ENCODE measurements around the gene TMEM183A.

The TMEM183A gene

DNA sequence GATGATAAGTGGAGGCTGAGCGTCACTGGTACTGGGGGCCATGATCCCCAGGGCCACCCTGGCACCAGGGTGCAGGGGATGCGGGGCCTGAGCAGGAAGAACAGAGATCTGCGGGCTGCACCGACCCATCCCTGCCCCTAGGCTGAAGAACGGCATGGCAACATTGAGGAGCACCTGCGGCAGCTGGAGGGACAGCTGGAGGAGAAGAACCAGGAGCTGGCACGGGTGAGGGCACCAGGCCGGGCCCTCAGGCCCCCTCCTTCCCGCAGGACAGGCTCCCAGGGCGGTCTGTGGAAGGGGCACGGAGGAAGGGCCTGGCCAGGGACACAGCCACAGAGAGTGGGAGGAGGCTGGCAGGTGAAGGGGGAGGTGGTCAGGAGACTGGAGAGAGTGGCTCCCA lies 40.9 kb downstream of the TMEM183A start:
- no peak for DNase-seq

DNA sequence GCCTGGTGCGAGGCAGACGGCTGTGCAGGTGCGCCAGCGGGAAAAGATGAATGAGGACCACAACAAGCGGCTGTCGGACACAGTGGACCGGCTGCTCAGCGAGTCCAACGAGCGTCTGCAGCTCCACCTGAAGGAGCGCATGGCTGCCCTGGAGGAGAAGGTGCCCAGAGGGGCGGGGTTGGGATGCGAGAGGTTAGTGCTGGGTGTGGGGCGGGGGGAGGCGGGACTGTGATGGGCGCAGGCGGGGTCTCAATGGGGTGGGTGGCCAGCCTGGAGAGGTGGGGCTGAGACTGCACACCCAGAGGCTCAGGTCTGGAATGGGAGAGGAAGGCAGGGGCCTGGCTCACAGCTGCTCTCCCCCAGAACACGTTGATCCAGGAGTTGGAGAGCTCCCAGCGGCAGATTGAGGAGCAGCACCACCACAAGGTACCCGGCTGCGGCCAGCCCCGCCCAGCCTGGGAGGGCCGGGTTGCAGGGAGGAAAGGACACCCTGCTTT lies 41.4 kb downstream of the TMEM183A start:
- no peak for DNase-seq

DNA sequence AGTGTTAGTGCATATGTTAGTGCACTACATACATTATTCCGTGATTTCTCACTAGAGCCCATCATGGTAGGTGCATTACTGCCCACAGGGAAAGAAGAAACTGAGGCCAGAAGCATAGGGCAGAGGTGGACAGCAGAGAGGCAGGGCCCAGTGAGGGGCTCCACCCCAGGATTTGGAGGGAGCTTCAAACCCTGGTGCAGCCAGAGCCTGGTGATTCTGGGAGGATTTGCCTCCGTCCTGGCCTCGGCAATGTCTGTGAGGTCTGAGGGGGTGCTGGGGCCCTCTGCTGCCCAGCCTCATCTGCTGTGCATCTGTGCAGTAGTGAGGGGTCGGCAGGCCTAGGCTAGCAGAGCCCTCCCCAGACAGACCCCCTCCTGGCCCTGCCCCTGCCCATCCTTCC lies 41.9 kb downstream of the TMEM183A start:
- no peak for DNase-seq

DNA sequence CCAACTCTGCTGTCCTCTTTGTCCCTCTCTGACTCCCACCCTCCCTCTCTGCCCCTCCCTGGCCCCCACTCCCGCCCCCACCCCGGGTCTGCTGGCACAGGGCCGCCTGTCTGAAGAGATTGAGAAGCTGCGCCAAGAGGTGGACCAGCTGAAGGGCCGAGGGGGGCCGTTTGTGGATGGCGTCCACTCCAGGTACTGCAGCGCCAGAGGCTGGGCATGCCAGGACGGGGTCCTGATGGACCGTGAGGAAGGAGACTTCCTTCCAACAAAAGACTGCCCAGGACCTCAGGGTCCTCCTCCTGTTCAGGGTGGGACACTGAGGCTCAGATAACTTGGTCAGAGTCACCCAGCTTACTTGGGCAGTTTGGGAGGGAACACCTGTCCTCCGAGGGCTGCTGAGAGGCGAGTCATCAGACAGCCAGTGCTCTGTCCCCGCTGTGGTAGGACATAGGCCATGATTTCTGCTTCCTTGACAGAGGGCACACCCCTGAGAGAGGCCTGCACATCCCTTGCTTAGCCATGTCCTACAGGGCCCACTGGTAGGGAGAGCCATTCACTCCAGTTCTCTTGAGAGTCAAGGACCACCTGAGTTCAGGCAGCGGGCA lies 42.5 kb downstream of the TMEM183A start:
- no peak for DNase-seq

DNA sequence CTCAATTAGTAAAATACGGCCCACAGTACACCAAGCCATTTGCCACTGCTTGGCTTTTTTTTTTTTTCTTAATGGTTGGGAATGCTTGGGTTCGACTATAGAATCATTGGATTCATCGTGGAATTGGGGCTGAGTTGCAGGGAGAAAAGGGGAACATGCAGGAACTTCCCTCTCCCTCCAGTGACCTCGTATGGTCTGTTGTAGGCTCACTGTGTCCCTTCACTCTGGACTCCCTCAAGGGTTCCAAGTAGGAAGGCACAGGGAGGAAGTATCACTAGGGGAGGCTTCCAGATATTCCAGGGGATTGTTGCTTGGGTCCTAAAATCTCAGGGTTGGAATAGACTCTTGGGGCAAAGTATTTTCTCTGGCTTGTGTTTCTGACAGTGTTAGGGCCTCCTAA lies 43.7 kb downstream of the TMEM183A start:
- no peak for DNase-seq

DNA sequence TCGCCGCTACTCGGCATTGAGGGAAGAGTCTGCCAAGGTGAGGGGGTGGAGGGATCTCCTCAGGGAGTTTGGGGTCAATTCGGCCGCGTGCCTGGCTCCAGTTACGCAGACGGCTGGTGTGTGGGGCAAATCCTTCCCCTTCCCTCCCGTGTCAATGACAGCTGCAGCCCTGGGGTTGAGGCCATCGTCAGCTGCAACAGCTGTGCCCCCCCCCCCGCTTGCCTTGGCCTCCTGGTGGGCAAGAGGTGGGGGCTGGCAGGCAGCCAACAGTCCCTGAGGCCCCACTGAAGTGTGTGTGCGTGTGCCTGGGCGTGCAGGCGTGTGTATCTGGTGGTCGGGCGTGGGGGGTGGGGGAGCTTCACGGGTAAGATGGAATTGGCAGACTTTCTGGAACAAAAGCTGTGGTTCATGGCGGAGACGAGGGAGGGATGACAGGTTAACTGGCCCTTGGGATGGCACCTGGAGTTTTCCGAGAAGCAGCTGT lies 44.7 kb downstream of the TMEM183A start:
- no peak for DNase-seq

DNA sequence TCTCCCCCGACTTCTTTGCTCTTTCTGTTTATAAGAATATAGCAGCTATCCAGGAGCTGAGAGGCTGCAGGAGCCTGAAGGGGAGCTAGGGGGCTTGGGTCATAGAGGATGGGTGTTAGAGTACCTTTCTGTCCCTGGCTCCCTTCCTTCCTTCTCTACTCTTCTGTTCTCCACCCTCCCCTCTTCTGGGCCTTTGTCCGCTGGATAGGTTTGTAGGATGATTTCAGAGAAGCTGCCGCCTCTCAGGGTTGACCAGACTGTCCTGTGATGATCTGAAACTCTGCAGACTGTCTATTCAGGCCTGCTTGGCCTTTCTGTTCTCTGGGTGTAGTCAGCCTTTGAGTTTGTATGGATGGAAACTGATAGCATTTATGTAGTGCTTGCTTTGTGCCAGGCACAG lies 45.4 kb downstream of the TMEM183A start:
- DNase-seq: no peak

DNA sequence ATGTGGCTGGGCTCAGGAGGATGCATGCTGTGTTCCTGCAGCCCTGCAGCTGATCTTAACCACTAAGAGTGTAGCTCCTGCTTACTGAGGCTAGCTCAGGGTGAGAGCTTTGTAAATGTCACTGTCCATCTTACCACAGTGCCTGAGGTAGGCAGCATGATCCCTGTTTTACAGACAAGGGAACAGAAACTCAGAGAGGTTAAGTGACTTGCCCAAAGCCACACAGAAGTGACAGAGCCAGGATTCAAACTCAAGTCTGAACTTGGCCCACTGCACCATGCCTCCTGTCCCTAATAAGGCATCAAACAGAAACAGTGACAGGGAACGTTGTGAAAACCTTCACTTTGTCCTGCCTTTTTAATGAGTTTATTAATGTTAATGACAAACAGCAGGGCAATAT lies 47.0 kb downstream of the TMEM183A start:
- DNase-seq: no peak

DNA sequence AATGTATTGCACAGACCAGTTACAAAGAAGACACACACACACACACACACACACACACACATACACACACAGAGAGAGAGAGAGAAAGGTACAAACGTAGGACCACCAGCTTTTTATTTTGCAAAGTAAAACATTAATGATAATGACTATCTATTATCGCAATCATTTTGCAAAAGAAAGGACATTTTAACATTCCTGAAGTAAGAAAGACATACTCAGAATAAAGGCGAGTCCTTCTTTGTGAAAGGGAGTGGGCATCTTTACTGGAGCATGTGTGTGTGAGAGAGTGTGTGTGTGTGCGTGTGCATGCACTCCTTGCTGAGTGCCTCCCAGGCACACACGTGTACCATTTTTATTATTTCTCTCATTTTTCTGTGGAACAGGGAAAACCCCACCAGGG lies 47.5 kb downstream of the TMEM183A start:
- no peak for DNase-seq

DNA sequence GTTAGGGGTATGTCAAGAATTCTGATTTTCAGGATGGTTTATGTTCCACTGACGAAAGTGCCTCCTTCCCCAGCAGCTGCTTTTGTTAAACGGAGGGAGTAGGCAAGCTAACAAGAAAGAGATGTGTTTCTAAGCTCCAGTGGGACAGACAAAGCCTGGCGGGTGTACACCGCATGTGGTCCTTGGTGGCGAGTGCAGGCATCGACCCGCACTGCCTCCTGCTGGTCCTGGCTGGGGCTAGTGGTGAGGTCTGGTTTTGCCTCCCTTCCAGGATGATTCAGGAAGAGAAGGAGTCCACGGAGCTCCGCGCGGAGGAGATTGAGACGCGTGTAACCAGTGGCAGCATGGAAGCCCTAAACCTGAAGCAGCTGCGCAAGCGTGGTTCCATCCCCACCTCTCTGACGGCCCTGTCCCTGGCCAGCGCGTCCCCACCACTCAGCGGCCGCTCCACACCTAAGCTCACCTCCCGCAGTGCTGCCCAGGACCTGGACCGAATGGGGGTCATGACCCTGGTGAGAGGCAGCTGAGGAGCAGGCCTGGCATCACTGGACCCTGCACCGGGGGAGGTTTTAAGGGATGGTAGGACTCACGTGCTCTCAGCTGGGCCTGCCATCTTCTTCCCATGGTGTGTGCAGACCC lies 48.1 kb downstream of the TMEM183A start:
- no peak for DNase-seq

DNA sequence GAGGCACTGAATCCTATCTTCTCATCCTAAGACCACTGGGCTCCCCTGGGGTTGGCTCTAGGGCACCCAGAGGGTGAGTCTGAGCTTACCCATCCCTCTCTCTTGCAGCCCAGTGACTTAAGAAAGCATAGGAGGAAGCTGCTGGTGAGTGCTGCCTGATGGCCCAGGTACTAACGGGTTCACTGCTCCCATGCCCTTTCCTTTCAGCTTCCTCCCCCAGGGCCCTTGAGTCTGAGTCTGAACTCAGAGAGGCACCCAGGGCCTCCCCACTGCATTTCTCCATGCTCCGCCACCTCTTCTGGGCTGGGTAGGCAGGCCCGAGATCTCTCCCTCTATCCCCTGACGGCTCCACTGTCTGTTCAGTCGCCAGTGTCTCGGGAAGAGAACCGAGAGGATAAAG lies 48.8 kb downstream of the TMEM183A start:
- DNase-seq: no peak

DNA sequence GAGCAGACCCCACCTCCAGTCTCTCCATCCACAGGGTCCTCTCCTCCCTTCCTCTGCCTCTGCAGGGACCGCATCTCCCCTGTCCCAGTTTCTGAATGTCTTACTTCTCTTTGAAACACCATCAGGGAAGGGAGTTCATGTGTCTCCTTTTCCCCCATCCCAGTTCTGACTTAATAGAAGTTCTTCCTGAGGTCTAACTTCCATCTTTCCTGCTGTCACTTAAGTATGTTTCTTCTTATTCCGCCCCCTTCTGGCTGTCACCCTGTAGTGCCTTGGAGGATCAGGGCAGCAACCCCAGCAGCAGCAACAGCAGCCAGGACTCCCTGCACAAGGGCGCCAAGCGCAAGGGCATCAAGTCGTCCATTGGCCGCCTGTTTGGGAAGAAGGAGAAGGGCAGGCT lies 49.3 kb downstream of the TMEM183A start:
- DNase-seq: no peak

DNA sequence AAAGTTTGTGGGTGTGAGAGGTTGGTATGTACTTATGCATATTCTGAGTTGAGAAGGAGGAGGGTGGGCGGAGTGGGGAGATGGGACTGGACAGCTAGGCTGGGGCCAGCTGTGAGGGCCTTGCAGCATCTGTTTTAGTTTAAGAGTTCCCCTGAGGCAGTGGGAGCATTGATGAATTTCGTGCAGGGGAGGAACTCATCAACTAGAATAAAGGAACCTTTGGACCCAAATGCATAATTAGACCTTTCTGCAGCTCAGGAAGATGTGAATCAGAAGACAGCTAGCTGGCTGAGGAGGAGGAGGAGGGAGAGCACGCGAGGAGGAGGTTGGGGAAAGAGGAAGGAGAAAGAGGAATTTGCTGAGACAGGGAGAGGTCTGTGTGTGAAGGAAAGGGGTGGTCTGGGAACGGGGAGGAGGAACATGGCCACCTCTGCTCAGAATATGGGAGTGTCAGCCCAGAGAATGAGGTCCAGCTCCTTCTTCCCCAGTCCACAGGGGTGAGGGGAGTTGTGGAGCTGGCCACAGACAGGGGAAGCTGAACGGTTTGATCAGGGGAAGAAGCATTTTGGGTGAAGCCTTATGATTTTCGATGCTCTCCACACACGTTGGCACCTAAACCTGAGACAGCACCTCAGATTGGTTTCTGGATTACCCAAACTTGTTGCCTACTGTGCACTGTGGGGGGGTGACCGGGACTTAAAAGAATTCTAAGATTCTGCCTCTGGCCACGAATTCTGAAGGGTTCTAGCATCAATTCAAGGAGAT lies 50.9 kb downstream of the TMEM183A start:
- no peak for DNase-seq

DNA sequence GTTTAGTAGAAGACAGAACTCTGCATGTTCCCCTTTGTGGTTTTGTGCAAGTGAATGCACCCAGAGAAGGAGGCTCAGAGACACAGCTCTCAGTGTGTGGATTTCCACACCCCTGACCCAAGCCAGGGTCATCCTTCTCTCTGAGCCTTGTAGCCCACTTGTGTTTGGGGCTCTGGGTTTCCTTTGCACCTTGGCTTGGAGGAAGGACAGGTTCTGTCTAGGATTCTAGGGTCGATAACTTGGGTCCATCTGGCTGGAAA lies 51.4 kb downstream of the TMEM183A start:
- DNase-seq: no peak

DNA sequence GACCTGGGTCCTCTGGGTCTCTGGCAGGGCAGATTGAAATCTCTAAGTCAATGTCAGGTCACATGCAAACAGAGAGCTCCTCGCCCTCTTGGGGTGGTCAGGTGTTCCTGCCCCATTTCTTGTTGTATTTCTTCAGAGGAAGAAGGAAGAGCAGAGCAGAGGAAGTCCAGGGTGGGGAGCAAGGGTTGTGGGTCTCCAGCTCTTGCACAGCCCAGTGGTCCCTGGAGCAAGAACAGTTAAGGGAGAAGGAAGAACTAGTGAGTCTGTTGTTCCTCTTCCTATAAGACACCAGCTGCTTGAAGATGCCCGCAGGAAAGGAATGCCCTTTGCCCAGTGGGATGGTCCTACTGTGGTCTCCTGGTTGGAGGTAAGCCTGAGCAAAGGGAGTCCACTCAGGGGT lies 52.3 kb downstream of the TMEM183A start:
- no peak for DNase-seq

DNA sequence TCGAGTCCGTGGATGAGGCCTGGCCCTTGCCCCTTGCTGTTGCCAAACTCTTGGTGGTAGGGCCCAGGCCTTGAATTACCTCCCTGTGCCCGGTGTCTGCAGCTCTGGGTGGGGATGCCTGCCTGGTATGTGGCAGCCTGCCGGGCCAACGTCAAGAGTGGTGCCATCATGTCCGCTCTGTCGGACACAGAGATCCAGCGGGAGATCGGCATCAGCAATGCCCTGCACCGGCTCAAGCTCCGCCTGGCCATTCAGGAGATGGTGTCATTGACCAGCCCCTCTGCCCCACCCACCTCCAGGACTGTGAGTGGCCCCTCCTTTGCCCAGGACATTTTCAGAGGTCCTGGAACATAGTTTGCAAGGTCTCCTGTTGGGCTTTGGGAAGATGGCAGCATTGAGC lies 52.9 kb downstream of the TMEM183A start:
- DNase-seq: no peak

DNA sequence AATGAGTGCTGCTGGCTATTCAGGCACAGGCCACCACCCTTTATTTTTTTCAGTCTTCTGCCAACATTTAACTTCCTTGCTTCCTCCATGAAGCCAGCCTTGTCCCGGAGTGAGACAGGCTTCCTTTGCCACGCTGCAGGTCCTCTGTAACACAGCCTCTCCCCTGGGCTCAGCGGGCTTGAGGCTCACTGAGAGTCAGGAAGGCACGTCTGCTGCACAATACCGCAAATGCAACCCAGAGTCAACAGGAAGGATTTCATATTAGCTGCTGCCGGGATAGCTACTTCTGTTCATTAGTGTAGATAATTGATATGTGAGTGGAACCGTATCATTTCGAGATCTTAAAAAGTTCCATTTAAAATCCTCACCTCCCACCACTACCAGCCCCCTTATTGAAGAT lies 56.1 kb downstream of the TMEM183A start:
- no peak for DNase-seq

DNA sequence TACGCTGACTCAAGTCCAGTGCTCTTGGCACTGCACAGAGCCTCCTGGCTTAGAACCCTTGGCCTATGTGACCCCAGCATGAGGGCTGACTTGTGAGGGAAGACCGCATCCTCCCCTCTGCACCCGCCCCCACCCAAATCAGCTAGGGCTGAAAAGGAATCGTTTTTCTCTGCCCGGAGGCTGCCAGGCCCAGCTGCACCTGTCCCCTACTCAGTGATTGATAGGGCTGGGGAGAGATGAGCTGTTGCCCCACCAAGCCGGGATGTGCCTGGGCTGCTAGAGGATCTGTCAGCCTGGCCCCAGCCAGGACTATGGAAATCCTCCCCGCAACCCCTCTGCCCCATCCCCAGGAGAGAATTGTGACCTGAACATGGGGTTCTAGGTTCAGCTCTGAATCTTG lies 58.0 kb downstream of the TMEM183A start:
- DNase-seq: no peak

DNA sequence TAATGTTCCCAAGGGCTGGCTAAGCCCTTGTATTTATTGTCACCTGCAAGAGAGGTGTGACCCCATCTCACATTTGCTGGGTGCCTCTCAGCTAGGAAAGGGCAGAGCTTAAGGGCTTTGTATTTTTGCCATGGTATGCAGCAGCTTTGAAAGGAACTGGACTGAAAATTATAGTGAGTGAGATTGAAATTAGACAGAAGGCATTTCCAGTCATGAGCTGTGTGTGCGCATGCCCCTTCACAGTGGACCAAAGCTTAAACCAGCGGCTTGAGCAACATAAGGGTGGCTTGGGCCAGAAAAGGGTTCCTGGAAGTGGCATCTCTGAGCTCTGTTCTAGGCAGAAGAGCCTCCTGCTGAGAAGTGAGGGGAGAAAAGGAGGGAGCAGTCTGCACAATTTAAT lies 58.8 kb downstream of the TMEM183A start:
- no peak for DNase-seq

DNA sequence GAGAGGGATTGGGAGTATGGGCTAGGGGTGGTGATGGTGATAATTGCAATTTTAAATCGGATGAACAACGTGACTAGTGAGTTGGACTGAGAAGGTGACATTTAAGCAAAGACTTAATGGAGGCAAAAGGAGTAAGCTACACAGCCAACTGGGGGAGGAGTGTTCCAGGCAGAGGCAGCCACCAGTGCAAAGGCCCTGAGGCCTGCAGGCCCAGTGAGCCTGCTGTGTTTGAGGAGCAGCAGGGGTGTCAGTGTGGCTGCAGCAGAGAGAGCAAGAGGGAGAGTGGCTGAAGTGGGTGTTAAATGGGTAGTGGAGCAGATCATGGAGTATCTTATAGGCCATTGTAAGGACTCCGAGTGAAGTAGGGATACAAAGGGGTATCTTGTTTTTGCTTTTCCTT lies 59.8 kb downstream of the TMEM183A start:
- no peak for DNase-seq

DNA sequence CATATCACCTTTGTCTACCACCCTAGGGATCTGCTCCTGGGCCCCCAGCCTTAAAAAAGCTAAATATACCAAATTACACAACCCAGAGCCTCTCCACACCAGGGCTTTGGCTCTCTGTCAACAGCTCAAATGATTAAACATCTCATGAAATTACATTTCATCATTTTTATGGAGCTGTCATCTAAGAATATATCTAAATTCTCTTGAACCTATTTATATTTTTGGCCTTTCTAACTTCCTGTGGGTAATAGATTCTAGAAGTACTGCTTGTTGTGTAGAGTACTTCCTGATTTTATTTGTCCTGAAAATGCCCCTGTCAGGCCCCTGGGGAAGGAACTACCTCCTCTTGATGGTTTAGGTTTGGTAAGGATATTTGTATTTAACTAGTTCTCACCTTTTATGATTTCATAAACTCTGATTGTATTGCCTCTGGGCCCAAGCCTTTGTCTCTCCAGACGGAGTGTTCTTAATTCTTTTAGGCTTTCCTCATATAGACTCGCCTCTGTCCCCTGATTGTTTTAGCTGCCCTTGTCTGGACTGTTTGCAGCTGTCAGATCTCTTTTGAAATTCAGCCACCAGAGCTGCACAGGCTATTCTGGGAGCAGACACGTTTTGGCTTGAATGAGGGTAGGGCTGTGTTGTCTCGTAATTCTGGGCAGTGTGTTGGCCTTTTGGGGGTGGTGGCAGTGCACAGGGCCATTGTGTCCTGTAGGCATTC lies 62.0 kb downstream of the TMEM183A start:
- no peak for DNase-seq

DNA sequence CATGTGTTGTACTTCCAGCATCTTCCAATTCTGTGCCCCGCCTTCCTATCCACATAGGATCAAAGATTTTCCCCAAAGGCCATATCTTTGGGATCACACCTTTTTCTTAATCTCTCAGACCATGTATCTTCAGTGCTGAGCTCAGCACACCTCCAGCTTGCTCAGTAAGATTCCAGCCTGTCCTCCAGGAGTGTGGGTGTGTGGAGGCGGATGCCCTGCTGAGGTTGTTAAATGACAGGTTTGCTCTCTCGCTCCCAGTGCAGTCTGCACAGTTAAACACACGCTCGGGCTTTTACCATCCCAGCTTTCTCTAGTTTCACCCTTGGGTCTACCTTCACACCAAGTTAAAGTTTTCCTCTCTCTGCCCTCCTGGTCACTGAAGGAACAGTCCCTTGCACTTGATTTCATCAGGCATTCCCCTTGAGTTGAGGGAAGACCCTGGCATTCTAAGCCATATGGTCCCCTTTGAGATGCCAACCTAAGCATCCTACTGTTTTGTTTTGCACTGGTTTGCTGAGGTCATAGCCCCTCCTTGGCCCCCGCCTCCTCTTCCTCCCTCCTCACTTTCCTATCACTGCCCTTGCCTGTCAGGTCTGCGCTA lies 64.9 kb downstream of the TMEM183A start:
- no peak for DNase-seq

DNA sequence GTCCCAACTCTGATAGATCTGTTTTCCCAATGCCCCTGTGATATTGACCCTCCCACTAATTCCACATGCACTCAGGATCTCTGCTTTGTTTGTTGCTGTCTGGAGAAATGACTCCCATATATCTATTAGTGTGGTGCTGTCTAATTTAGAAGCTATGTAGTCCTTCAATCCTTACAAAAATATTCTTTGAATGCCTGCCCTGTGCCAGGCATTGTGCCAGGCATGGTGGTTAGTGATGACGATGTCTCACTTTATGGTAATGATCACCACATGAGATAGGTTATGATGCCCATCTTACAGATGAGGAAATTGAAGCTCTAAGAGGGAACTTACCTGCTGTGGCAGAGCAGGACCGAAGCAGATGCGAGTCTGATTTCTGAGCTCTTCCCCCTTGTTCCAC lies 65.7 kb downstream of the TMEM183A start:
- DNase-seq: no peak
